Effector CD4-positive, alpha-beta T cell (primary cell): ENCODE results near the gene USP3.

ENCODE experiments used
- DNase-seq: peaks from one replicate; pipeline ENCODE4 v3.0.0-alpha.2; 2020
- total RNA-seq: gene quantifications from one replicate; lab custom pipeline; 2026; lab: John Stamatoyannopoulos, UW

USP3 gene, protein sequence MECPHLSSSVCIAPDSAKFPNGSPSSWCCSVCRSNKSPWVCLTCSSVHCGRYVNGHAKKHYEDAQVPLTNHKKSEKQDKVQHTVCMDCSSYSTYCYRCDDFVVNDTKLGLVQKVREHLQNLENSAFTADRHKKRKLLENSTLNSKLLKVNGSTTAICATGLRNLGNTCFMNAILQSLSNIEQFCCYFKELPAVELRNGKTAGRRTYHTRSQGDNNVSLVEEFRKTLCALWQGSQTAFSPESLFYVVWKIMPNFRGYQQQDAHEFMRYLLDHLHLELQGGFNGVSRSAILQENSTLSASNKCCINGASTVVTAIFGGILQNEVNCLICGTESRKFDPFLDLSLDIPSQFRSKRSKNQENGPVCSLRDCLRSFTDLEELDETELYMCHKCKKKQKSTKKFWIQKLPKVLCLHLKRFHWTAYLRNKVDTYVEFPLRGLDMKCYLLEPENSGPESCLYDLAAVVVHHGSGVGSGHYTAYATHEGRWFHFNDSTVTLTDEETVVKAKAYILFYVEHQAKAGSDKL
- 321 reads per million, percentile 96 among the genes with 10 or more reads in this experiment for total RNA-seq

DNA sequence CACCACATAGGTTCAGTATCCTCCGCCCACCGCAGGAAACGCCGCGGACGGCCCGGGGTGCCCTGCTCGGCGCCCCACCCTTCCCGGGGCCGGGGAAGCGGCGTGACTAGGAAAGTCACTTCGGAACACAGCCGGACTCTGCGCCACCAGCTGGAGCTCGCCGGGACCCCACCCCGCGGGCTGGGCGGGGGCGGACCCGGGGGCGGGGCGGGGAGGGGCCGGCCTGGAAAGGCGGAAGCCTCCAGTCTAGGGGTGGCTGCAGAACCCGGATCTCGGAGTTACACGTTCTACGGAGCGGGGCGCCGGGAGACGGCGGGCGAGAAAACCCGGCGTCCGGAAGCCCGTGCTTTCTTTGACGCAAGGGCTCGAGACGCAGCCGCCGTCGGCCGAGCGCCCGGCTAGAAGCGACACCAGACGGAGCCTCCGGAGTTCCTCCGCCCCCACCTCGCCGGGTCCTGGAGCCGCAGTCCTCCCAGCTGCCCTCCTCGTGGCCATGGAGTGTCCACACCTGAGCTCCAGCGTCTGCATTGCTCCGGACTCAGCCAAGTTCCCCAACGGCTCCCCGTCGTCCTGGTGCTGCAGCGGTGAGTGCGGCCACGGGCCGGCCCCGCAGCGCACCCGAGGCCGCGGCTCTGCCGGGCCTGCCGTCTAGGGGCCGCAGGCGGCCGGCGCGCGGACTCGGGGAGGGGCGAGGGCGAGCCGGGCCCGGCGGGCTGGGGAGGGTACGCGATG, at the start of gene USP3:
Gene USP3, plus strand, starts transcription at position 347 of the 732 bp plus-strand sequence. Its CDS starts 147 bp downstream, at position 494.
- peak; percentile 87 for DNase-seq

DNA sequence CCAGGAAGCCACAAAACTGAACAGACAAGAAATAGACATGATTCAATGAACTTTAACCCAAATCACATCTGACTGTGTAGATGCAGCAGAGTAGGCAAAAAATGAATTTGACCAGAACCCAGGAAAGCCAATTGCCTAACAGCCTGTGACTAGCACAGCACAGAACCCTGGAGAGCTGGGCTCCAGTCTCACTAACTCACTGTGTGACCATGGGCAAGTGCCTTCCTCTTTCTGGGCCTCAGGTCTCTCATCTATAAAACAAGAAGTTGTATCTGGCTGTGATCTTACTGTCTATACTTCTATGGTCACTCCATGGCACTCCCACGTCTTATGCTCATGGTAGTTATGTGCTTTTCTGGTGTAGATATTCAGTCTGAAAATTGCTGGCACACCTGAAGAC, 48.1 kb upstream of the USP3 start:
- DNase-seq = no peak

DNA sequence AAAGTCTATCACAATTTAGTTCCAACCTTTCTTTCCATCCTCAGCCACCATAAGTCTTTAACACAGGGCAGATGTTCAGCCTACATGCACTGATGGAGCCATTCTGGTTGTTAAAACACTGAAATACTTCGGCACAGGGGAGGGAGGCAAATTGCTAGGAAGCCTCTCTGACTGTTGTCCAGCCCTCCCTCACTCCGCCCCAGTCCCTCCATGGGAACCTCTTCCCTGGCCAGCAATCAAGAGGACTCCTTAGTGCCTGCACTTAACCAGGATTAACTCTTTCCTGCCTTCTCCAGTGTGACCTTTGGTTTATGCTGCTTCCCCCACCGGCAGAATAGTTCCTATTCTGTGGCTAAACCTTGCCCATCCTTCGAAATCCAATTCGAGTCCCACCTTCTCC, 47.0 kb upstream of the USP3 start:
- DNase-seq = no peak

DNA sequence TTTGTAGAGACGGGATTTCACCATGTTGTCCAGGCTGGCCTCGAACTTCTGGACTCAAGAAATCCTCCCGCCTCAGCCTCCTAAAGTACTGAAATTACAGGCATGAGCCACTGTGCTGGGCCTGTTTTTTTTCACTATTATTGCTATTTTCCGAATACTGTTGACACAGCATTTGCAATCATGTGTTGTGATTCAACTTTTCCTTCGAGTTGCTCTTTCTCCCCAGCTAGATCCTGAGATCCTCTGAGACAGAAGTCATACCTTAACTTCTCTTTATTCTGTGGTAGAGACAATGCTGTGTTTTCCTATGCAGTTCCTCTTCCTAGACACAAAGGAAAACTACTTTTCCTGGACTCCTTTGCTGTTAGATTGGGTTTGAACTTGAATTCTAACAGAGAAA, 46.4 kb upstream of the USP3 start:
- DNase-seq = no peak

DNA sequence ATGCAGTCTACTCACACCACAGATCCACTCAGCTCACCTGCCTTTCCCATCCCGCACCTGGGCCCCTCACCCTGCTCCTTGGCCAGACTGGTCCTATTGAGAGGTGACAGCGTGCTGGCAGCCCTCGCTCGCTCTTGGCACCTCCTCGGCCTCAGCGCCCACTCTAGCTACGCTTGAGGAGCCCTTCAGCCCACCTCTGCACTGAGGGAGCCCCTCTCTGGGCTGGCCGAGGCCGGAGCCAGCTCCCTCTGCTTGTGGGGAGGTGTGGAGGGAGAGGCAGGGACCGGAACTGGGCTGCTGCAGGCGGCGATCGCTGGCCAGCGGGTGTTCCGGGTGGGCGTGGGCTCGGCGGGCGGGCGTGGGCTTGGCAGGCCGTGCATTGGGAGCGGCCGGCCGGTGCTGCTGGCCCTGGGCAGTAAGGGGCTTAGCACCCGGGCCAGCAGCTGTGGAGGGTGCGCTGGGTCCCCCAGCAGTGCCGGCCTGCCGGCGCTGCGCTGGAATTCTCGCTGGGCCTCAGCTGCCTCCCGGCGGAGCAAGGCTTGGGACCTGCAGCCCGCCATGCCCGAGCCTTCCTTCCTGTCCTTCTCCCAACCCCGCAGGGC, 45.5 kb upstream of the USP3 start:
- DNase-seq = no peak

DNA sequence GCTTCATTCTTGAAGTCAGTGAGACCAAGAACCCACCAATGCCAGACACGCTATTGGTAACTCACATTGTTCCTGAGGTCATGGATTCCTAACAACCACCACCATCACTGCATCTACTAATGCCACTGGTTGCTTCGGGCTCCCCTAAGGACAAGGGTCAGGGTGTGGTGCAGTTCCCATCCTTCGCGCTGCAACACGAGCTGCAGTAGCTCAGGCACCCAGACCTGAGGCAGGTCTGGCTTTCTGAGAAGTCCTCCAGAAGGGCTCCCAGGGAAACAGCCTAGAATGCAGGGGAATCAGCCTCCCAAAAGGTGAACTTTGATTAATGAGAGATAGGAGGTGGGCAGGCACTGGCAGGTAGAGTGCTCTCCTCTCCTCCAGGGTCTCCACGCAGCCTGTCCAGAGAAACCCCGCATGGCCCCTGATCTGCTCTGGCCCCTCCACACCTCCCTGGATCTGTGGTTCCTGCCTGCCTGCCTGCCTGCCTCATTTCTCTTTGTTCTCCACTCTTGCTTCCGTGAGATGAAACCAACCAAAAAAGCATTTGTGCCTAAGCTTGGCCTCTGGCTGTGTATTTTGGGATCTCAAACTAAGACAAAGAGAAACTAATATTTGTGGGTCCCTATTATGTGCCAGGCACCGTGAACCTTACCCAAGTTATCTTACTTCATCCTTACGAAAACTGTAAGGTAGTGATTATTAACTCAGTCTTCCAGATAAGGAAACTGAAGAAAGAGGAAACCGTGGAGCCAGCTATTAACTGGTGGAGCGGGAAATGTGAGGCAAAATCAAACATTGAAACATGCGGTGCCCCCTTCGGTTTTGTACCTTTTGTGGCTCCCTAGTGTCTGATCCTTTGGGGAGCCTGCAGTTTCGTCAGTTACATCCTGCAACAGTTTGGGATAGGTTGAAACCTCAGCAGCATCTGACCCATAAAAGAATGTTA, 43.9 kb upstream of the USP3 start:
- DNase-seq = no peak

DNA sequence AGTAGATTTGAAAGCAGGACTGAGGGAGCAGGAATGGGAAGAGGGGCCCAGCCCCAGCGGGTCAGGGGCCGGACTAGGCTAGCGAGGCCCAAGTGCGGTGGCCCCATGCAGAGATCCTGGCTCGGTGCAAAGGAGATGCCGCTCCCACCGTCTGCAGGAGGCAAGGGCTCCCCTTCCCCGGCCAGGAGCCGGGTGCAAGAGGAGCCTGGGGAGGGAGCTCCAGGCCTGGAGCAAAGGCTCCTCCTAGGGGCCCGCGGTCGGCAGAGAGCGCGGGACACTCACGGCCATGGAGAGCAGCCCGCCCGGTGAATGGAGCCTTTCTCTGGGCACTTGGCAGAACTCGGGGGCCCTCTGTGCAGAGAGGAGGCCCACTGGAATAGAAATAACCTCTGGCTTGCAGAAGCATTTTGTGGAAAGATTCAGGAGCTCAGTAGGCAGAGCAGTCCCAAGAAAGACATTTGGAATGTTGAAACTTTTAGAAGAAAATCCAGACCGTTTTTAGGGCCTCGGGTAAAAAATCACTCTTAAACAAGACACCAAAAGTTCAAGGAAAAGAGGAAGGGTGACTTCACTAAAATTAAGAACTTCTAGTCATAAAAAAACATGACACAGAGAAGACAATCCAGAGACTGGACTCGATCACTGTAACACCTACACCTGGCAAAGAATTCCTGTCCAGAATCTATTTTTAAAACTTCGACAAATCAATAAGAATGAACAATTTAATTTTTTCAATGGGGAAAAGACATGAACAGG, 43.0 kb upstream of the USP3 start:
- no peak for DNase-seq

DNA sequence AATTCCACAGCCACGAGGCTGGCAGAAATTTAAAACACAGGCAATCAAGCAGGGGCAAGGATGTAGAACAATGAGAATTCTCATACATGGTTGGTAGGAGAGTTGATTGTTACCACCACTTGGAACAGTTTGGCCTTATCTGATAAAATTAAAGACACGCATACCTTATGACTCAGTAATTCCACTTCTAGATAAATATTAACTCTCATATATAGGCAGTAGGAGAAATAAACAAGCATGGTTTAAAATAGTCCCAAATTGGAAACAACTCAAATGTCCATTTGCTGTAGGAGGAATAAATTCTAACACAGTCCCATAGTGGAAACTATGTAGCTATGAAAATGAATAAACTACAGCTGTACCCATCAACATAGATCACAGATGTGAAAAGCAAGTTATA, 42.3 kb upstream of the USP3 start:
- DNase-seq = no peak

DNA sequence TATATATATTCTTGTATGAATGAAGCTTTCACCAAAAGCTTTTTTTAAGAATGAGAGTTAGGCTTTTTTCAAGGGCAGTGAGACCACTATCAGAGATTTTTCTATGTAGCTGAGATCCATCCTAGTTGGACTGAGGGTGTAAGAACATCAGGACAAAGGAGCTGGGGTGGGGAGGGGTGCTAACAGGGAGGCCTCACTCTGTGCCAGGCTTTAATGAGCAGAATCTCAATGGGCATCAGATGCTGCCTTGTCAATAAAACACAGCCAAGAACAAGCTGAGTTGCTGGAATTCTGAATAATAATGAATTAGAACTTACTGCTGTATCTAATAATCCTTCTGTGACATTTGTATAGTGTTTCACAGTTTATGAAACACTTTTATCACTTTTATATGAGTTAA, 41.4 kb upstream of the USP3 start:
- no peak for DNase-seq

DNA sequence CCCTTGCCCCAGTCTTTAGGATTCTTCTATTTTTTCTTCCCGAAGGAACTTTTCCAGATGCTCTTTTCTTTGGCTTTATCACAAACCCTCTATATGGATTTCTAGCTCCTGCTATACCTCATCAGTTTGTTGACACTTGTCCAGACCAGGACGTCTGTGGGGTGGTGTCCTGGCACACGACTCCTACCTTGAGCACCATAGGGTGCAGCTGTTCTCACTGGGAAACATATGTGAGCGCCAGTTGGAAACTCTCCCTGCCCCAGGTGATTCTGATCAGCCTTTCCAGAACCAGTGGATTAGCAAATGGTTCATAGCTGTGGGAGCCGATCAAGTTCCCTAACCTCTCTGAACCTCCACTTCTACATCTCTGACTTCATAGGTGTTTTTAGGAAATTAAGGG, 40.6 kb upstream of the USP3 start:
- no peak for DNase-seq

DNA sequence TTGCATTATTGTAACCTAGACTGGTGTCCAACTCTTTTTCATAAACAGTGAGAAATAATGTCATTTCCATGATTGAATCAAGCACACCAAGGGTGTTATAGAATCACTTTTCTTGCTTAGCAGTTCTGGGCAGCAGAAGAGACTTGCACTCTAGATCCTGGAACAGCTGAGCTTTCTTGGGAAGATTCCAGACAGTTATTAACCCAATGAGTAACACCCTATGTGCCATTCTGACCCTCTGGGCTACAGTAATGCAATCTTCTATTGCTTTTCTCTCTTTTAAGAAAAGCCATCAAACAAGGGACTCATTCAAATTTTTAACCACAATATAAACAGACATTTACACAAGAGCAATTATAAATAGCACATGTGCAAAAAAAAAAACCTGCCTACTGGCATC, 39.3 kb upstream of the USP3 start:
- no peak for DNase-seq

DNA sequence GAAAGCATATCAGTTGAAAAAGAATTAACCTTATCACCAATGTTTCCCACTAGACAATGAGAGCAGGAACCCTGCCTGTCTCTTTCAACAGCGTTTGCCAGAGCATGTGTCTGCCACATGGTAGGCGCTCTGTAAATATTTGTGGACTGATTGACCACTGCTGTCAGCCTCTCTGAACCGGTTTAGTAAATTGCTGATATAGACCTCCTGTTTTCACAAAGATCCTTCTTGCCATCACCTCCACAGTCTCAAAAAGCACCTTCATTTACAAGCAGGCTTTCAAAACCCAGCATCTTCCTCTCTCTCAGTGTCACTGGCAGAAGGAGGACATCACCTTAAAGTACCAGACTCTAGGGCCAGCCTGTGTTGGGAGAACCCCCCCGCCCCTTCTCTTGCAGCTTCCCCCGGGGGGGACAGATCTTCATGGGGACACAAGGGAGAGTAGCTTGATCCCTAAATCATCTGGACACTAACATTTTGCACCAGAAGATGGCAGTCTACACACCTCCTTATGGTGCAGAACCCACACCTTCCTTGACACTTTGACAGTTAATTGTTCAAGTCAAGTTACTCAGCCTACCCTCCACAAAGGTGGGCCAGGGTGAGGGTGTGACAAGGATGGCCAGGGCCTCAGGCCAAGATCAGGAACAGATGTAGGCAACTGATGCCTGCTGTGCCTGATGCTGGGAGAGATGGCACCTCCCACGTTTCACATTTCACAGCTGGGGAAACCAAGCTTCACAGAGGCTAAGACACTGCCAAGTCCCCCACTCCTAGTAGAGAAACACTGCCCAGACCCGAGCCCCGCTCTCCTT, 37.8 kb upstream of the USP3 start:
- peak; percentile 57 for DNase-seq

DNA sequence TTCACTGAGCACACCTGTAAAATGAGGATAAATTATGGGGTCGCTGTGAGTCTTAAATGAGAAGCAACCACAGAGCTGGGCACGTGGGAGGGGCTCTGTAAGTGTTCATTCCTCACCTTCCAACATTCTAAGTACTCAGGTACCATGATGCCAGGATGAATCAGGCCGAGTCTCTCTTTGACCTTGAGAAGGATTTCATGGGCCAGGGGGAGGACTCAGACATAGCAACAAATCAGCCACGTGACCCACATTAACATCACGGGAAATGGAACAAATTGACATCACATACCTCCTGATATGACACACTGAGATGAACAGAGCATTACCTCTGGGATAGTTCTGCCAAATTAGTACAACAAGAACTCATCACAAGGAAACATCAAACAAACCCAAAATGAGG, 35.2 kb upstream of the USP3 start:
- no peak for DNase-seq

DNA sequence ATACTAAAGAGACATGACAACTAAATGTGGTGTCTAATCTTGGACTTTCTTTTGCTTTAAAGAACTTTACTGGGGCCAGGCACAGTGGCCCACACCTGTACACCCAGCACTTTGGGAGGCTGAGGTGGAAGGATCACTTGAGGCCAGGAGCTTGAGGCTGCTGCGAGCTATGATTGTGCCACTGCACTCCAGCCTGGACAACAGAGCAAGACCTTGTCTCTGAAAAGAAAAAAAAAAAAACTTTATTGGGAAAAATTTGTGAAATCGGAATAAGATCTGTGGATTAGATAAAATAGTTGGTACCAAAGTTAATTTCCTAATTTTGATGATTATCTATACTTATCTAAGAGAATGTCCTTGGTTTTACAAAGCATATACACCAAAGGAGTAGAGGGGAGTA, 34.4 kb upstream of the USP3 start:
- no peak for DNase-seq

DNA sequence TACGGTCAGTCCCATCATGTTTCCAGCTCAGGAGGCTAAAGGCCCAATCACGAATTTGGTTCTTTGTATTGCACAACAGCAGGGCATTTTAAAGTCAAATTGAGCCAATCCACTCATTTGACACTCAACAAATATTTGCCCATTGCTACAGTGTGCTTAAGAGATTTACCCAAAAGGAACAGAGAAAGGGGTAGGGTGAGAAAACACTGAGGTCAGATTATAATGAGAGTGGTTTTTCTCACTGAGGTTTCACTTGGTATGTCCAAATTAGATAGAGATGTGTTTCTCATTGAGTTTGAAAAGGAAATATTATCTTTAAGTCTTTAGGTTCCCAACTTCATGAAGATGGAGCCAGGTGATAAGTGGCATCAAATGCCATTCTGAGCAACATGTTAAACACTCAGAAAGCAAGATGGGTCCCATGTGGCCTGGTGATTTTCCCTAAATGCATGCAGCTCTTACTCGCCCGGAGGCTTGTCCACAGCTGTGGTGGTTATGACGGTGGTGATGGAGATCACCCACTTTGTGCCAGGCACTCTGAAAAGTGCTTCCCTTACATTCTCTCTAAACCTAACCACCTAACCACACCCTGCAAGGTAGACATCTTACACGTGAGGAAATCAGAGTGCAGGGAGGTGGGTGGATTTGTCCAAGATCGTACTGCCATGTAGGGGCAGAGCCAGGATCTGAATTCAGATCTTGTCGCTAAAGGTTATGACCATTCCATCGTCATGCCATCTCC, 31.2 kb upstream of the USP3 start:
- no peak for DNase-seq

DNA sequence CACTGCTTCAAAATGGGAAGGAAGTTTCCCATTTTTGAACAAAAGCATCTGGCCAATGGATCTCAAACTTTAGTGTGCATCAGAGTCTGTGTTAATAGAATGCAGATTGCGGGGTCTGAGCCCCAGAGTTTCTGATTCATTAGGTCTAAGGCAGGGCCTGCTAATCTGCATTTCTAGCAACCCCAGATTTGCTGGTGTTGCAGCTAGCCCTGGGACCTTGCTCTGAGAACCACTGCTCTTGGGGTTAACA, 30.7 kb upstream of the USP3 start:
- DNase-seq = no peak

DNA sequence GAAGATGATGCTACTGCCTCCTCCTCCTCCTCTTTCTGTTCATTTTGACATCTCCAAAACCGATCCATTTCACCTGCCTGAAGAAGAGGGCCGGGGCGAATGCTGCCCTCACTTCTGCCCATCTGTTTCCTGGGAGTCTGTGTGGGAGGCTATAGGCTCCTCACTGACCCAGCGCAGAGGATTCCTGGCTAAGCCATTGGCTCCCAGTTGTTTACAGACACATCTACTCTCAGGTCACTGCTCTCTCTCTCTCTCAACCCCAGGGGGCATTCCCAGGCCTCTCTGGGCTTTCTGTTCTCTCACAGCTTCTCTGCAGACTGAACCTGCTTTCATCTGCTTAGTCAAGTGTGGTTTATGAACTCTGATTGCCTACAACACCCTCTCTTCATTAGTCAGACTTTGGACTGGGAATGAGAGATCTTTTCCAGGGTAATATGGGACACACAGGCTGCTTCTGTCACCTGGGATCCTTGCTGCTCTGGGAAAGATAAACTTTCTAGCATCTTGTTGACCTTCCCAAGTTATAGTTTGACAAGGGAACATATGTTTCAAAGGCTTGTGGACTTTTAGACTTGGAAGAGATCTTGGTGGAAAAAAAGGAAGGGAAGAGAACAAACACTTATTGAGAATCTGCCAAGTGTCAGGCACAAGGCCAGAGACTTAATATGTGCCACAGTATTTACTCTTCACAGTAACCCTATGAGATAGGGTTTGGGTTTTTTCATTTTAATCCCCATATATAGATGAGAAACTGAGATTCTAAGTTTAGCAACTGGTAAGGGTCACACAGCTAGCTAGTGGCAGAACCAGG, 30.2 kb upstream of the USP3 start:
- peak; percentile 37 for DNase-seq

DNA sequence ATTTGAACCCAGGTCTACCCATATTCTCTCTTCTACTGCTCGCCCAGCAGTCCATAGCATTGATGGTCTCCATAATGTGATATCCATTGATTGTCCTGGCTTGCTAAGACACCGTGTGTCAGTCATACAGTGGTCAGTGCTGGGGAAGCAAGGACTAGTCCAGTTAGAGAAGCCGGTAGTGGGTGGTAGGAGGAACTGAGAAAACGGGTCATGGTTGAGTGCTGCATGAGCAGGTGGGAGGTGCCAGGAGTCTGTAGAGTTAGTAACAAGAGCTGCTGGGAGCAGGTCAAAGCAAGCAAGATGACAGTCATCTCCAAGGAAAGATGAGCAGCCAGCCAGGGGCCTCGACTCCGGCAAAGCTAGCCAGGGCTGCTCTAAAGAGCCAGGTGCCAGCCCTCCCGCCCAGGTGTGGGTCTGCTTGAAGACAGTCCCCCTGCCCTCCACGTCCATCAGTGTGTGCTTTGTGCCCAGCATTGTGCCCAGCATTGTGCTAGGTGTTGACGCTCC, 29.5 kb upstream of the USP3 start:
- no peak for DNase-seq

DNA sequence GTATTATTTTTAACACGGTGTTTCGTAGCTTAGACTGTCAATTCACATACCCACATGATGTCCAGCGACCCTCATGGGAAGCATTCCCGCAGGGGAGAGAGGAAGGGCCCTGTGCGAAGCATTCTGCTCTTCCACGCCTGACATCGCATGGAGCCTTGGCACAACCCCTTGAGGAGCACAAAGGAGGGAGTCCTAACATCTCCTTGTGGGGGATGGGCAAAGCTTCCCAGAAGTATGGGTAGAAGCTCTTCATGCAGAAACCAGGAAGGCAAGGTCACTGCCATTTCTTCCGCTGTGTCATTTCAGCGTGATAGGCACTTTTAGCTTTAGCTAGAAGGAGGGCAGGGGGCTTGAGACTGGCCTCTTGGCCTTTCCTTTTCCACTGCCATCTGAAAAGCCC, 28.7 kb upstream of the USP3 start:
- DNase-seq = no peak
